ENCODE results near the gene TTBK1. TPM values are rescaled to one million over a fixed set of nuclear protein-coding genes. Genes with fewer than 3 reads are reported as not detected.

Gene TTBK1
- total and polyA plus RNA-seq, 9 donors: 0.03 to 0.11 (median 0.06) TPM; not detected in 6

- Histone ChIP-seq H3K36me3 (no peaks in the 10 kb centered on the region), H3K27ac (no peak overlapping the region), H3K9me3 (no peaks in the 10 kb centered on the region), H3K4me3 (no peak overlapping the region), H3K27me3 (no peaks in the 10 kb centered on the region), H3K4me1 (ENCODE audit: insufficient read depth) (no peaks in the 10 kb centered on the region)
- intact Hi-C loops (cut with DNase I): no loop called here
- TF ChIP-seq POLR2A (IDR thresholded peaks at IDR 0.05) (no peak), EP300 (IDR thresholded peaks at IDR 0.05) (no peak), CTCF (IDR thresholded peaks at IDR 0.05) (no peak)
- DNase-seq: no peak
- 86 to 89% (median 87%) methylated on average over 17 to 27 of the region's 27 CpGs for WGBS, 3 donors
These were observed 40.6 kb downstream of the TTBK1 start for GRCh38 chr6:43283905-43284304.

GRCh38 chr6:43284991-43285781 lies 41.9 kb downstream of the TTBK1 start:
- intact Hi-C loops (cut with DNase I): no loop called here
- WGBS, 3 donors: 3 to 7% (median 3%) methylated on average over 22 to 83 of the region's 83 CpGs
- Histone ChIP-seq H3K9me3 (no peaks in the 10 kb centered on the region), H3K36me3 (no peaks in the 10 kb centered on the region), H3K27me3 (no peaks in the 10 kb centered on the region), H3K4me3 (no peak overlapping the region), H3K4me1 (ENCODE audit: insufficient read depth) (no peaks in the 10 kb centered on the region), H3K27ac (no peak overlapping the region)
- no peak for DNase-seq
- no peak for TF ChIP-seq CTCF (IDR thresholded peaks at IDR 0.05)
- no peak for TF ChIP-seq POLR2A (IDR thresholded peaks at IDR 0.05)
- no peak for TF ChIP-seq EP300 (IDR thresholded peaks at IDR 0.05)

GRCh38 chr6:43285832-43286231 lies 42.6 kb downstream of the TTBK1 start:
- Histone ChIP-seq H3K27ac (no peak overlapping the region), H3K36me3 (no peaks in the 10 kb centered on the region), H3K4me1 (ENCODE audit: insufficient read depth) (no peaks in the 10 kb centered on the region), H3K4me3 (no peak overlapping the region), H3K27me3 (no peaks in the 10 kb centered on the region), H3K9me3 (no peaks in the 10 kb centered on the region)
- intact Hi-C loops (cut with DNase I): no loop called here
- TF ChIP-seq EP300 (IDR thresholded peaks at IDR 0.05) (no peak), POLR2A (IDR thresholded peaks at IDR 0.05) (no peak), CTCF (IDR thresholded peaks at IDR 0.05) (no peak)
- no peak for DNase-seq
- WGBS, 3 donors: 65 to 82% (median 75%) methylated on average over 5 of the region's 5 CpGs

- no peaks in the 10 kb centered on the region for H3K36me3 ChIP-seq
- no peaks in the 10 kb centered on the region for H3K9me3 ChIP-seq
- H3K4me3 ChIP-seq: no peak overlapping the region
- TF ChIP-seq POLR2A (IDR thresholded peaks at IDR 0.05) (no peak), CTCF (IDR thresholded peaks at IDR 0.05) (no peak), EP300 (IDR thresholded peaks at IDR 0.05) (no peak)
- H3K4me1 ChIP-seq (ENCODE audit: insufficient read depth): no peaks in the 10 kb centered on the region
- 79 to 96% (median 87%) methylated on average over 5 to 6 of the region's 6 CpGs for WGBS, 3 donors
- H3K27me3 ChIP-seq: no peaks in the 10 kb centered on the region
- H3K27ac ChIP-seq: no peak overlapping the region
- intact Hi-C loops (cut with DNase I): no loop called here
- DNase-seq: no peak
These were observed 43.2 kb downstream of the TTBK1 start for GRCh38 chr6:43286456-43286979.
